ENCODE data around the gene C16orf78.
"Not testable (repeated sequence)": the region's sequence is repeated elsewhere in the genome, so short reads cannot be mapped to it uniquely, and the experiment has no call there.

Gene C16orf78

DNA sequence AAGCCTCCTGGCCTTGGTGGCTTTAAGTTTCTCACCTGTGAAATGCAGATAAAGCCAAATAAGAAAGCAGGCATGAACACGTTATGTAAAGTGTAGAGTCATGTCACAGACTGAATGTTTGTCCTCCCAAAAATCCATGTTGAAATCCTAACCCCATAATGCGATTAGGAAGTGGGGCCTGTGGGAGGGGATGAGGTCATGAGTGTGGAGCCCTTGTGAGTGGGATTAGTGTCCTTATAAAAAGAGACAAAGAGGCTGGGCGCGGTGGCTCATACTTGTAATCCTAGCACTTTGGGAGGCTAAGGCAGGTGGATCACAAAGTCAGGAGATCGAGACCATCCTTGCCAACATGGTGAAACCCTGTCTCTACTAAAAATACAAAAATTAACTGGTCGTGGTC, 19.5 kb upstream of the C16orf78 start:
- no peaks in the 10 kb centered on the region for H3K4me1 Mint-ChIP-seq
- H3K4me3 Mint-ChIP-seq = no peak overlapping the region
- peaks cover 28% of the 10 kb centered on the region for H3K27me3 Mint-ChIP-seq
- H3K36me3 Mint-ChIP-seq (ENCODE audit: insufficient read depth) = no peaks in the 10 kb centered on the region
- H3K9me3 Mint-ChIP-seq = no peaks in the 10 kb centered on the region
- ATAC-seq (replicated peaks; ENCODE audit: extremely low read depth, poor library complexity, severe bottlenecking) (no peak), DNase-seq (ENCODE audit: low spot score in 2 of 2) (no peak)
- H3K27ac Mint-ChIP-seq (ENCODE audit: low read depth) = no peak overlapping the region

- Mint-ChIP-seq H3K4me3 (no peak overlapping the region), H3K27ac (ENCODE audit: low read depth) (no peak overlapping the region), H3K36me3 (ENCODE audit: insufficient read depth) (no peaks in the 10 kb centered on the region), H3K9me3 (no peaks in the 10 kb centered on the region), H3K4me1 (no peaks in the 10 kb centered on the region), H3K27me3 (peaks cover 28% of the 10 kb centered on the region)
- ATAC-seq (replicated peaks; ENCODE audit: extremely low read depth, poor library complexity, severe bottlenecking) (no peak), DNase-seq (ENCODE audit: low spot score in 2 of 2) (no peak)
Measured at GRCh38 chr16:49354991-49355390, 18.6 kb upstream of the C16orf78 start.

DNA sequence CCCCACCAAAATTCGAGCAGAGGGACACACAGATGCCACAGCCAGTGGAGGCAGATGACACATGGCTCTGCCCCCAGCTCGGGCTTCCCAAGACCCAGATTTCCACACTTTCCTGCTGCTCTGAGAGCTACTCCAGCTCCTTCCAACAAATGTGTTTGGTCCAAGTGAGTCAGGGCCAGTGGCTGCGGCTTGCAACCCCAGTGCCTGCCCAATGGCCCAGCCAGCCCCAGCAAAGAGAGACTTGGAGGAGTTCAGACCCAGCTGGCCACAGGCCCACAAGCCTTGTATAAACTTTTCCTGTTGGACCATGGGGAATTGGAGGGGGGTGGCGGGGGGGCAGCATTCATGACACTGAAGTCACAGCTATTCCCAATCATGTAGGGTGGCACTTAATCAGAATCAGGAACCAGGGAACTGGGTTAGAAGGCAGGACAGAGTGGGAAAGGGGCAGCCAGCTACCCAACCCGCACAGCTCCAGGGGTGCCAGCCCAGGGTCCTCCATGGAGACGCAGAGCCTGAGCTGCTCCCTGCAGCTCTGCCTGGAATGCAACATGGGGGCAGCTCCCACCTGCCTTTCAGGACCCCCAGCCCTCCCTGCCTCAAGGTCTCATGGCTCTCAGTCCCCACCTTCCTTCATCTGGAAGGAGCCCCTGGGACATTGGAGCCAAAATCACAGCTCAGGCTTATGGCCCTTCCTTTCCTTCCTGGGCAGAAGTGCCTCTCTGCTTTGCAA, 17.5 kb upstream of the C16orf78 start:
- H3K27me3 Mint-ChIP-seq = peaks cover 28% of the 10 kb centered on the region
- H3K36me3 Mint-ChIP-seq (ENCODE audit: insufficient read depth) = no peaks in the 10 kb centered on the region
- H3K9me3 Mint-ChIP-seq = no peaks in the 10 kb centered on the region
- H3K4me3 Mint-ChIP-seq = no peak overlapping the region
- DNase-seq (ENCODE audit: low spot score in 2 of 2) (no peak), ATAC-seq (replicated peaks; ENCODE audit: extremely low read depth, poor library complexity, severe bottlenecking) (no peak)
- H3K27ac Mint-ChIP-seq (ENCODE audit: low read depth) = no peak overlapping the region
- no peaks in the 10 kb centered on the region for H3K4me1 Mint-ChIP-seq

- H3K9me3 Mint-ChIP-seq = no peaks in the 10 kb centered on the region
Measured at GRCh38 chr16:49356728-49357488, 16.7 kb upstream of the C16orf78 start.

GRCh38 chr16:49359591-49359990, 14.0 kb upstream of the C16orf78 start:
- Mint-ChIP-seq H3K36me3 (ENCODE audit: insufficient read depth) (no peaks in the 10 kb centered on the region), H3K27ac (ENCODE audit: low read depth) (no peak overlapping the region), H3K4me1 (no peaks in the 10 kb centered on the region), H3K4me3 (no peak overlapping the region), H3K27me3 (peaks cover 19% of the 10 kb centered on the region), H3K9me3 (peaks cover 5% of the 10 kb centered on the region)
- DNase-seq (ENCODE audit: low spot score in 2 of 2) (no peak), ATAC-seq (replicated peaks; ENCODE audit: extremely low read depth, poor library complexity, severe bottlenecking) (no peak)

More at GRCh38 chr16:49356728-49357488, 16.7 kb upstream of the C16orf78 start:
- Mint-ChIP-seq H3K4me1 (no peaks in the 10 kb centered on the region), H3K27ac (ENCODE audit: low read depth) (no peak overlapping the region), H3K27me3 (peaks cover 28% of the 10 kb centered on the region), H3K36me3 (ENCODE audit: insufficient read depth) (no peaks in the 10 kb centered on the region), H3K4me3 (no peak overlapping the region)
- ATAC-seq (replicated peaks; ENCODE audit: extremely low read depth, poor library complexity, severe bottlenecking) (no peak), DNase-seq (ENCODE audit: low spot score in 2 of 2) (no peak)

- H3K36me3 Mint-ChIP-seq (ENCODE audit: insufficient read depth); H3K4me3 Mint-ChIP-seq; DNase-seq (ENCODE audit: low spot score in 2 of 2); H3K9me3 Mint-ChIP-seq; ATAC-seq (replicated peaks; ENCODE audit: extremely low read depth, poor library complexity, severe bottlenecking); H3K27ac Mint-ChIP-seq (ENCODE audit: low read depth); H3K4me1 Mint-ChIP-seq: not testable (repeated sequence)
- H3K27me3 Mint-ChIP-seq = peaks cover 18% of the 10 kb centered on the region
Measured at GRCh38 chr16:49361731-49362130, 11.9 kb upstream of the C16orf78 start.

DNA sequence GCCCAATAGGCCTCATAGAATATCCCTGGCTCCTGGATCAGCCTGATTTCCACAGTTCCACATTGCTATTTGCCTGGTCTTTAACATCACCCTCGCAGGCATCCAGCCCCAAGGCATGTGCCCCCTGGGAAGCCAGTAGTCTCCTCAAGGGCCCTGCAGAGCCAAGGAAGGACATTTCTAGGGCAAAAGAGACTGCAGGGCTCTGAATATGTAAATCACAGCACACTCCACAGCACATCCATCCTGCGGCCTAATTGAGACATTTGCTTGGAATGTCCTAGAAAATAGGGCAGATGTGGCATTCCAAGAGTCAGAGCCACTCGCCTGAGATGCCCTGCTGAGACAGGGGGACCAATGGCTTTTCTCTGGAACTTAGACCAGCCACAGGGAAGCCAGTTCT, 11.4 kb upstream of the C16orf78 start:
- no peak for ATAC-seq (replicated peaks; ENCODE audit: extremely low read depth, poor library complexity, severe bottlenecking)
- Mint-ChIP-seq H3K4me1 (no peaks in the 10 kb centered on the region), H3K36me3 (ENCODE audit: insufficient read depth) (no peaks in the 10 kb centered on the region), H3K27me3 (peaks cover 13% of the 10 kb centered on the region), H3K9me3 (peaks cover 5% of the 10 kb centered on the region), H3K4me3 (no peak overlapping the region), H3K27ac (ENCODE audit: low read depth) (no peak overlapping the region)
- no peak for DNase-seq (ENCODE audit: low spot score in 2 of 2)

- Mint-ChIP-seq H3K4me1 (no peaks in the 10 kb centered on the region), H3K4me3 (no peak overlapping the region), H3K27ac (ENCODE audit: low read depth) (no peak overlapping the region), H3K9me3 (peaks cover 10% of the 10 kb centered on the region), H3K36me3 (ENCODE audit: insufficient read depth) (no peaks in the 10 kb centered on the region), H3K27me3 (no peaks in the 10 kb centered on the region)
- no peak for ATAC-seq (replicated peaks; ENCODE audit: extremely low read depth, poor library complexity, severe bottlenecking)
- DNase-seq (ENCODE audit: low spot score in 2 of 2) = no peak
Measured at GRCh38 chr16:49365711-49366509, 7.7 kb upstream of the C16orf78 start.

DNA sequence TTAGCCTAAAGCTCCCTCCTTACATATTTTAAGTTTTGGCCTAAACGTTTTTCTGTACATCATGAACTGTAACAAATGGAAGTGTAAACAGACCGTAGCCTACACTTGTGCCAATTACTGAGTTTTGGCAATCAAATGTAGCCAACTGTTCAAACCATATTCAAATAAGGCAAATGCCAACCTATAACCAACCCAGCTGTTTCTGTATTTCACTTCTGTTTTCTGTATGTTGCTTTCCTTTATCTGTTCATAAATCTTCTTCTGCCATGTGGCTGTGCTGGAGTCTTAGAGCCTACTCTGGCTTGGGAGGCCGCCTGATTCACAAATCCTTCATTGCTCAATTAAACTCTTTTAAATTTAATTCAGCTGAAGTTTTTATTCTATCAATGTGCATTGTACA, 6.9 kb upstream of the C16orf78 start:
- Mint-ChIP-seq H3K27me3 (no peaks in the 10 kb centered on the region), H3K4me3 (no peak overlapping the region), H3K9me3 (peaks cover 10% of the 10 kb centered on the region), H3K4me1 (no peaks in the 10 kb centered on the region), H3K27ac (ENCODE audit: low read depth) (no peak overlapping the region), H3K36me3 (ENCODE audit: insufficient read depth) (no peaks in the 10 kb centered on the region)
- DNase-seq (ENCODE audit: low spot score in 2 of 2) (no peak), ATAC-seq (replicated peaks; ENCODE audit: extremely low read depth, poor library complexity, severe bottlenecking) (no peak)

- H3K27ac Mint-ChIP-seq (ENCODE audit: low read depth) = no peak overlapping the region
- peaks cover 5% of the 10 kb centered on the region for H3K9me3 Mint-ChIP-seq
- DNase-seq (ENCODE audit: low spot score in 2 of 2) (no peak), ATAC-seq (replicated peaks; ENCODE audit: extremely low read depth, poor library complexity, severe bottlenecking) (no peak)
- no peaks in the 10 kb centered on the region for H3K27me3 Mint-ChIP-seq
- H3K36me3 Mint-ChIP-seq (ENCODE audit: insufficient read depth) = no peaks in the 10 kb centered on the region
- H3K4me1 Mint-ChIP-seq = no peaks in the 10 kb centered on the region
- H3K4me3 Mint-ChIP-seq = no peak overlapping the region
Measured at GRCh38 chr16:49369651-49370611, 3.7 kb upstream of the C16orf78 start.

GRCh38 chr16:49376206-49376605, 2.6 kb downstream of the C16orf78 start:
- Mint-ChIP-seq H3K4me3 (no peak overlapping the region), H3K27me3 (peaks cover 17% of the 10 kb centered on the region), H3K4me1 (no peaks in the 10 kb centered on the region), H3K9me3 (no peaks in the 10 kb centered on the region), H3K27ac (ENCODE audit: low read depth) (no peak overlapping the region), H3K36me3 (ENCODE audit: insufficient read depth) (no peaks in the 10 kb centered on the region)
- no peak for DNase-seq (ENCODE audit: low spot score in 2 of 2)
- no peak for ATAC-seq (replicated peaks; ENCODE audit: extremely low read depth, poor library complexity, severe bottlenecking)
